Kidney tubule cell (primary cell): ENCODE measurements around the gene DDX31.

Experiments
- DNase-seq: peaks from one replicate; pipeline ENCODE4 v3.0.0-alpha.2; 2018; ENCODE audit warnings: low spot score

Gene DDX31

DNA sequence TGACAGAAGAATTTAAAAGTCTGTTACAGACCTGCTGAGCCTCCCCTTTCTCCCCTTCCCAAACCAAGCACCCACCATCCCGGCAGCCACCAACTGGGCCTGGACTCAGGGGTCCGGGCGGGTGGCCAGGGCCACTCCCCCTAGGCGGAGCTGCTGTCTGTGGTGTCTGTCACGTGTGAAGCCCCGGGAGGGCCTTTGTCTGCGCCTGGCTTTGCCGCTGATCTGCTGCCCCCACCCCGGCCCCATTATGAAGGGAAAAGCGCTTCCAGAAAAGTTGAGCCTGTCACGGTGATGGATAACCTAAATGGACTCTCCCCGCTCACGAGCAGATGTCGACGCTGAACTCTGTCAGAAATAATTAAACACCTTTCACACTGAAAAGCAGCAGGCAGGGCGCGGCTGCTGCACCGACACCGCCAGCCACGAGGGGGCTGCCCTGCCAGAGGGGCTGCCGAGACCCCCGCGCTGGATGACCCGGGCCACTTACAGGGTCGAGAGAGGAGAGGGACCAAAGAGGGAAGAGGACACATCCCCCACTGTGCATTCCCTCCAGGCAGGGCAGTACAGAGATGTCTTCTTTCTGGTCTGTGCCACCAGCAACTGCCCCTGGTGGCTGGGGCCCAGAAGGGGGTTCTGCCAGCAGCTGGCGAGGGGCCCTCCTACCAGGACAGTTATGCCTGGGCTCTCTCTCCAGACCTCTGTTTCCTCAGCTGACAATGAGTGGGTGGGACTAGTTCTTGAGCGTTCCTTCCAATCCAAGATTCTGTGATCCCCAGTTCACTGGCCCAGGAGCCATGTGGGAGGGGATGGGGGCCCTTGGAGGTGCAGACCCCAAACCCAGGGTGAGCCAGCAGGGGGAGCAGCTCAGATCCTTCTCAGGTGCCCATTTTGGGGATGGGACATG lies 123.4 kb downstream of the DDX31 start:
- peak; percentile 5 for DNase-seq

DNA sequence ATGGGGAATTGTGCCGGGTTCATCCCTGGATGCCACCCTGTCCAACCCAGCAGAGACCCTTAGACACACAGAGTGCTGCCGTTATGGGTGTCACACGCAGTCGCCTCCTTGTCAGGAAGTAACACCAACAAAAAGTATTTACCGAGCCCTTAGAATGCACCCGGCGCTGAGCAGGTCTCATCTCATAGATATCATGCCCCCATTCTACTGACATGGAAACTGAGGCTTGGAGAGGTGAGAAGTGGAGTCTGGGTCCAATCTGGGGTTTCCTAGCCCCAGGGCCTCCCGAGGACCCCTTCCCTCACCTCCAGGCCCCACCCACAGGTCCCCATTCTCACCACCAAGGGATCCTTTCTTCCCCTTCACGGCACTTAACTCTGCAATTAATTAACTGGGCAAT lies 124.2 kb downstream of the DDX31 start:
- no peak for DNase-seq

DNA sequence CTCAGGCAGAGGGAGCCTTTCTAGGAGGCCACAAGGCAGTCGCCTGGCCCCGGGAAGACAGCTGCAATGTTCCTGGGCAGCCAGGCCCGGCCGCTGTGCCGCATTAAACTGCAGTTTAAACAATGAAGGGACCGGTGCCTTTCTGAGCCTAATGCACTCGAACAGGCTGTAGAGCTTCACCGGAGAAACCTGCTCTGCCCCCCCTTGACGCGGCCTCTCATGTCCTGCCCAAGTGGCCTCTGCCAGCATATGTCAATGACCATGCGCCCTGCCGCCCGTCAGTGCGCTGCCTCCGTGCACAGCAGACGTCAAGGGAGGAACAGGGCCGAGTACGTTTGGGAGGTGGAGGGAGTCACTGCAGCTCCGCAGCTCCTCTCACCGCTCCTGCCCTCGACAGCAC lies 125.8 kb downstream of the DDX31 start:
- DNase-seq, result no peak

DNA sequence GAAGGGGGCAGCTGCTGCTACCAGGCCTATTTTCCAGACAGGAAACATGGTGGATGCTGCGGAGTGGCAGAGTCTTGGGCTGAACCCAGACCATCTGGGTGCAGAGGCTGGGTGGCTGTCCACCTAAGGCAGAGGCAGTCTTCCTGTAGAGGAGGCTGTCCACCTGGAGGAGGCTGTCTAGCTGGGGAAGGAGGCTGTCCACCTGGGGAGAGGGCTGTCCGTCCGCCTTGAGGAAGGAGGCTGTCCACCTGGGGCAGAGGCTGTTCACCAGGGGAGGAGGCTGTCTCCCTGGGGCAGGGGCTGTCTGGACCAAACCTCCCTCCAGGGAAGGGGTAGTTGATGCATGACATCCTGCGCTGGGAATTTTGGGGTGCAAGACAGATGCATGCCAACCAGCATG lies 126.5 kb downstream of the DDX31 start:
- no peak for DNase-seq
